SK-N-SH (cell line): ENCODE measurements around the gene VEZF1. TPM values are rescaled to one million over a fixed set of nuclear protein-coding genes. Genes with fewer than 3 reads are reported as not detected.

ENCODE experiments used
- ELF1 ChIP-seq: IDR thresholded peaks from 2 replicates; pipeline ENCODE4 v1.4.0; 2012
- EZH2phosphoT487 ChIP-seq: fragments of 200-600 bp; sonication (generic); IDR thresholded peaks from 2 replicates; pipeline ENCODE4 v1.6.1; 2017; ENCODE audit warnings: low read depth, mixed run types, mild to moderate bottlenecking, antibody characterized with exemption, moderate library complexity, borderline replicate concordance
- FOXM1 ChIP-seq: IDR thresholded peaks from 2 replicates; pipeline ENCODE4 v1.4.0; 2012; ENCODE audit warnings: low read depth, mild to moderate bottlenecking
- MAX ChIP-seq: IDR thresholded peaks from 2 replicates; pipeline ENCODE4 v1.4.0; 2012; ENCODE audit warnings: low read depth
- MEF2A ChIP-seq: IDR thresholded peaks from 2 replicates; pipeline ENCODE4 v1.4.0; 2012; ENCODE audit warnings: low read depth, borderline replicate concordance
- NRF1 ChIP-seq: IDR thresholded peaks from 2 replicates; pipeline ENCODE4 v1.6.1; 2012; ENCODE audit warnings: low read depth, mild to moderate bottlenecking, low read length
- RAD21 ChIP-seq: IDR thresholded peaks from 2 replicates; pipeline ENCODE4 v1.6.1; 2012; ENCODE audit warnings: mild to moderate bottlenecking, low read length
- RCOR1 ChIP-seq: fragments of 150-350 bp; IDR thresholded peaks from 2 replicates; pipeline ENCODE4 v1.6.1; 2017; ENCODE audit warnings: antibody characterized with exemption, low read length
- REST ChIP-seq: IDR thresholded peaks from 2 replicates; pipeline ENCODE4 v1.6.1; 2012; ENCODE audit warnings: mild to moderate bottlenecking, low read depth, low read length, moderate library complexity
- RFX5 ChIP-seq: IDR thresholded peaks from 2 replicates; pipeline ENCODE4 v1.6.1; 2012; ENCODE audit warnings: mild to moderate bottlenecking, improper control_type of control experiment, low read length
- TAF1 ChIP-seq: IDR thresholded peaks from 2 replicates; pipeline ENCODE4 v1.6.1; 2012; ENCODE audit warnings: low read depth, mild to moderate bottlenecking, low read length, moderate library complexity, borderline replicate concordance
- USF2 ChIP-seq: fragments of 150-350 bp; IDR thresholded peaks from 2 replicates; pipeline ENCODE4 v1.6.1; 2017; ENCODE audit warnings: antibody characterized with exemption, low read length, low read depth, borderline replicate concordance
- polyA plus RNA-seq, 3 experiments: library from polyadenylated mRNA; depleted of rRNA; stranded (reverse); fragments of >200 nt; gene quantifications; 2 replicates each; pipeline ENCODE4 v1.2.3, GENCODE V29; 2012
- TF ChIP-seq, protein P1 (sequence below): fragments of 150-350 bp; IDR thresholded peaks from 2 replicates; pipeline ENCODE4 v1.6.1; 2016; ENCODE audit warnings: mild to moderate bottlenecking, low read depth, low read length

The VEZF1 gene
- polyA plus RNA-seq, 1 of the 3 experiments (the other 2 are of a cell fraction), result 35.1 TPM

- TF ChIP-seq USF2 (no peak), RFX5 (peak; percentile 90), ELF1 (no peak), EZH2phosphoT487 (no peak), MAX (peak; percentile 37; the same call in 1 of the 2 replicates), FOXM1 (no peak), MEF2A (no peak), RCOR1 (no peak), NRF1 (no peak), RAD21 (peak; percentile 32; the same call in 1 of the 2 replicates), REST (peak; percentile 48; the same call in 1 of the 2 replicates), TAF1 (peak; percentile 64)
- TF ChIP-seq, protein P1, sequence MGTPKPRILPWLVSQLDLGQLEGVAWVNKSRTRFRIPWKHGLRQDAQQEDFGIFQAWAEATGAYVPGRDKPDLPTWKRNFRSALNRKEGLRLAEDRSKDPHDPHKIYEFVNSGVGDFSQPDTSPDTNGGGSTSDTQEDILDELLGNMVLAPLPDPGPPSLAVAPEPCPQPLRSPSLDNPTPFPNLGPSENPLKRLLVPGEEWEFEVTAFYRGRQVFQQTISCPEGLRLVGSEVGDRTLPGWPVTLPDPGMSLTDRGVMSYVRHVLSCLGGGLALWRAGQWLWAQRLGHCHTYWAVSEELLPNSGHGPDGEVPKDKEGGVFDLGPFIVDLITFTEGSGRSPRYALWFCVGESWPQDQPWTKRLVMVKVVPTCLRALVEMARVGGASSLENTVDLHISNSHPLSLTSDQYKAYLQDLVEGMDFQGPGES, result no peak
Measured at GRCh38 chr17:57988301-57989250, 522 bp upstream of the VEZF1 start (continued).
